GM18507 (cell line): ENCODE measurements around the gene TGFBR3.

Experiments used
- DNase-seq: peaks from one replicate; pipeline ENCODE4 v3.0.0; 2011; ENCODE audit warnings: low read depth; ENCODE audit not compliant: insufficient read length; ENCODE audit errors: extremely low spot score
- FAIRE-seq: peaks from 2 replicates; lab custom pipeline; 2011; peaks lifted over from hg19 to GRCh38; lab: Jason Lieb, UNC

The TGFBR3 gene

DNA sequence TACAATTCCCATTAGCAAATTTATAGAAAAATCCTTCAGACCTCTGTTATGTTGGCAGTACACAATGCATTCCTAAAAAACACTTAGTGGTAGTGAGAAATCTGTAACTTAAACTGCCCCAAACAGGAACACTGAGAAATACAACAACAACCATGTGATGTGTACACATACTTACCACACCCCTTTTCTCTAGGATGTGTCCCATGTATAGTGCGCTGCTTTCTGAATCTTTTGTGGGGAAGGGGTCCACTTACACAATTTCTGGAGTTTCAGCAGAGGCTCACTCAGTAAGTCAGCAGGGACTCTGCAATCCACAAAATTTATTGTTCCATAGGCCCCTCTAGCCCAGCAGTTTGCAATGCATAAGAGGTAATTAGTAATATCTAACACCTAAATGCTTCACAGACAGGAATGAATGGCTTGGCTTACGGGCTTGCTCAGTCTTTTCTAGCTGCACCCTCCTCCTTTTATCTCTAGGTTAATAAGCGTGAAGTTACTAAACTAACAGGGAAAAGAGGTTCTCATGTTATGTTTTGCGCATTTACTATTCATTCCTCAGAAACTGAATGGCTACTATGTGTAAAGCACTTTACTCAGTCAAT lies 115.2 kb downstream of the TGFBR3 start:
- DNase-seq (no peak), FAIRE-seq (no peak)

DNA sequence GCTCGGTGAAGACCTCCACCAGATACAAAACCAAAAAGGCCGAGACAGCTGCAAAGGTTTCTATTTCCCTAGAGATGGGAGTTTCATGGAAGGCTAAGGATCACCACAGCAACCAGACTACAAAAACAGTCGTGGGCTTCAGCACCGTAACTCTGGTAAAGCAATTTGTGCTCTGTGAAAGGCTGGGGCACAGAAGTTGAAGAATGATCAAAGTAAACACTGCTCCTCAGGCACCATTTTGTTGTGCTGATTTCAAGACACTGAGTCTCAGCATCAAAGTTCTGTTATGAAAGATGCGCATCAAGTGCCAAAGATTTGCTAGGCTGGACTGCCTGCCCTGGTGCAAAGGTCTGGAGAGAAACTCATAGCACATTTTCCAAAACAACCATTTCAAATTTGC lies 116.2 kb downstream of the TGFBR3 start:
- FAIRE-seq = no peak
- no peak for DNase-seq

DNA sequence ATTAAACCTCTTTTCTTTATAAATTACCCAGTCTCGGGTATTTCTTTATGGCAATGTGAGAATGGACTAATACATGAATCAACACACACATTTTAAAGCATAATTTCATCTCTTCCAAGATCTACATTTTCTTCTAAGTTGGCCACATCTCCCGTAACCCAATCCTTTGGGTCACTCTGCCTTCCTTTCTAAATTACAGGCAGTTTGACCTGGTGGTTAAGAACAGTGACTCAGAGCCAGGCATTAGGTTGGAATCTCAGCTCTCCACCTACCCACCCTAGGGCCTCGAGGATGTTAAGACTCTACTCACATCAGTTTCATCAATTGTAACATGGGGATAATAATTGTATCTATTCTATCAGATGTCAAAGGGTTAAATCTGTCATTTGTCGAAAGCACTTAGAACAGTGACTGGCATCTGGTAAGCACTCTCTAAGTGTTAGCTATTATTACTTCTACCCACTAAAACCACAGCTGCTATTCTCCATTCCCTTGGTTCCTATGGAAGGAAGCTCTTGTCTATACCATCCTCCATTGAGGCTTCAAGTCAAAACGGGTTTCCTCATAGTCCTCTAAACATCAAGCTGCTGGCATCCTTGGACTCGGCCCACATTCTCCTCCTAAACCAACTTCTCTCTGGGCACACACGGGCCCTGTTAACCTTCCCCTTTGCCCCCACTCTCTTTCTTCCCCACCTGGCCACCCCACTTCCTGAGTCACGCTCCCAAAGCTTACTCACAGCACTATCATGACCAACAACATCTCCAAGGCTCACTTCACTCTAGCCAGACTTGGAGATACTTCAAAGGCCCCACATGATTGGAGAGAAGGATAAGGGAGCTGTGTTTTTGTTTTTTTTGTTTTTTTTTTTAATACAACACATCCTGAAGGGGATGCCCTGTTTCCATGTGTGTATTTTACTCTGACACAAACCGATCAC lies 116.9 kb downstream of the TGFBR3 start:
- DNase-seq = no peak
- FAIRE-seq = no peak

DNA sequence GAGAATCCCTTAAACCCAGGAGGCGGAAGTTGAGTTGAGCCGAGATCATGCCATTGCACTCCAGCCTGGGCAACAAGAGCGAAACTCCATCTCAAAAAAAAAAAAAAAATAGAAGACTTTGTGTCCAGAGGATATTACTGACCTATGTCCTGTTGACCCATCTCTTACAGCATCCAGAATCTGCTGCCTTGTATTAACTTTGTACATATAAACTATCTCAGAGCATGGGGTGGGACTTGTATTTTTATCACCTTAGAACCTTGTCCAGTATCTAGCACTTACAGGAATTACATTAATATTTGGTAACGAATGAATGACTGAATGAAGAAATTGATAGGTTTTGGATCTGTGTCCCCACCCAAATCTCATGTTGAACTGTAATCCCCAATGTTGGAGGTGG lies 117.8 kb downstream of the TGFBR3 start:
- FAIRE-seq = no peak
- no peak for DNase-seq

DNA sequence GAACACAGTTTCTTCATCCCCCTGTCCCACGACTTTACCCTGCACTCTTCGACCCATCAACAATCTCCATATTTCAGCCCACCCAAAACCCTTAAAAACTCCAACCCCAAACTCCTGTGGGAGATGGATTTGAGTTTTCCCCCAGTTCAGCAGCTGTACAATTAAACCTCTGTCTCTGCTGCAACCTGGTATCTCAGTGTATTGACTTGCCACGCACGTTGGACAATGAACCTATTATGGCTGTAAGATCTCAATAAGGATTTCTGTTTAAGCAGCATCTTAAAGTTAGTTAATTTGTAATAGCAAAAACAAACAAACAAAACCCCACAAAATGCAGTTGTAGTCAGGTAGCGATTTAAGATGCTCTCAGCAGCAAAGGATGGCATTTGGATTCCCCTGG lies 119.1 kb downstream of the TGFBR3 start:
- FAIRE-seq (no peak), DNase-seq (no peak)

DNA sequence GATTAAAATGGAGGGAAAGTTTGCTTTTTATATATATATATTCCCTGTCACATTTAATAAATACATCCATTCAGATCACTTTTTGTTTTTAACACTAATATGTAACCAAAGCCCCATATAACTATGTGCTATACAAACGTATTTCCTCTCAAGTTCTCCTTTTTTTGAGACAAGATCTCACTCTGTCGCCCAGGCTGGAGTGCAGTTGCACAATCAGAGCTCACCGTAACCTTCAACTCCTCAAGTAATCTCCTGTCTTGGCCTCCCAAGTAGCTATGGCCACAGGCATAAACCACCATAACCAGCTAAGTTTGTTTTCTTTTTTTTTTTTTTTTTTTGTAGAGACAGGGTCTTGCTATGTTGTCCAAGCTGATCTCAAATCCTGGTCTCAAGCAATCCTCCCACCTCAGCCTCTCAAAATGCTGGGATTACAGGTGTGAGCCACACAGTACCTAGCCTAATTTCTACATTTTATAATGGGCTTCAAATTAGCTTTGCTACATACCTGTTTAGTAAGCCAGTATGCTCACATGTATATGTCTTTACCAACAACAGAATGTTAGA lies 120.0 kb downstream of the TGFBR3 start:
- no peak for FAIRE-seq
- no peak for DNase-seq

DNA sequence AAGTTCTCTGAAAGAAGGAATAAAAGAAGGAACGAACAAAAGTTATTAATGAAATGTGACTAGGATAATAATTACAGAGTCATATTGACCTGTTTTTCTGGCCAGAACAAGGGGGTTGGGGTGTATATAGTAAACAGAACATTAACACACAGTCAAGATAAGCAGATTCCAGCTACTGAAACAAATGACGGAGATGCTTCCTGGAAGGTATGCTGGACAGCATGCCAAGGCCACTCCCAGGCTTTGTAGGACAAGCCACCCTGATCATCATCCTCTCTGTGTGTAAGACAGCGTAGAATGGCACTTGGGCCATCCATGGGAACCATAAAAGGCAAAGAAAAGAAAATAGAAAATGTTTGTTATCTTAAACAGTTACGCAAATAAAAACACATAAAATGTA lies 120.7 kb downstream of the TGFBR3 start:
- FAIRE-seq = no peak
- no peak for DNase-seq

DNA sequence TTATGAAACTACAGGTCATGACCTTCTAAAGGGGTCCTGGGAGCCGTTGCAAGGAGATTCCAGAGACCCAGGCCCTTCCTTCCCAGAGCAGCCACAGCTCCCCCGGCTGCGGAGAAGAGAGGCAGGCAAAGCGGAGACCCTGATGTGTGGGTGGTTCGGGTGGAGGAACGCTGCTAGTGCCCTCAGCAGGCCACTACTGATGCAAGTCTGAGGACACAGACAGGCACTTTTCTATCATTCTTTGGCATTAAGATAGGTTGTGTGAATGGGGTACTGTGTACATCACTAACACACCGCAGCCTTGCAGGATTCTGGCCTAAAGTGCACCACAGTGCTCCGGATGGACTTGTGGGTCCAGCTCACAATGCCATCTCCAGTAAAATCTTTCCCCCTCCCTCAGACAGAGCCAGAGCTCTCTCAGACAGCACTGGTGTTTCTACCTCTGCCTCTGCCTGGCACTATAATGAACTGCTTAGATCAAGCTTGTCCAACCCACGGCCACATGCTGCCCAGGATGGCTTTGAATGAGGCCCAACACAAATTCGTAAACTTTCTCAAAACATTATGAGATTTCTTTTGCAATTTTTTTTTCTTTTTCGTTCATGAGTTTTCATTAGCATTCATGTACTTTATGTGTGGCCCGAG lies 121.4 kb downstream of the TGFBR3 start:
- DNase-seq (no peak), FAIRE-seq (no peak)

DNA sequence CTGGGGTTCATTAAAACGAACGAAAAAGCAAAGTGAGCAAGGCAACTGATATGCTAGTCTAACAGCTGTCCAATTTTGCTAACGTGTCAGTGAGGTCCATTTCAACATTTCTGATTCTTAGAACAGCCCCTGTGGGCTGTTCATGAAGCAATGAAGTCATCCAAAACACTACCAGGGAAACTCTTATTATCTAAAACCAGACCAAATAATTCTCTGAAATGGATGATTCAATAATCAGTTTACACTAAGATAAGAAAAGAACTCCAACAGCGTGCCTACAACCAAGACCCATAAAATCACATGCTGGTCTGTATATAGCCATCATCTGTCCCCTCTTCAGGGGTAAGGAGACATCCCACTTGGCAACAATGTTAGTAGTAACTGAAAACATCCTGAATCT lies 122.7 kb downstream of the TGFBR3 start:
- DNase-seq (no peak), FAIRE-seq (no peak)

DNA sequence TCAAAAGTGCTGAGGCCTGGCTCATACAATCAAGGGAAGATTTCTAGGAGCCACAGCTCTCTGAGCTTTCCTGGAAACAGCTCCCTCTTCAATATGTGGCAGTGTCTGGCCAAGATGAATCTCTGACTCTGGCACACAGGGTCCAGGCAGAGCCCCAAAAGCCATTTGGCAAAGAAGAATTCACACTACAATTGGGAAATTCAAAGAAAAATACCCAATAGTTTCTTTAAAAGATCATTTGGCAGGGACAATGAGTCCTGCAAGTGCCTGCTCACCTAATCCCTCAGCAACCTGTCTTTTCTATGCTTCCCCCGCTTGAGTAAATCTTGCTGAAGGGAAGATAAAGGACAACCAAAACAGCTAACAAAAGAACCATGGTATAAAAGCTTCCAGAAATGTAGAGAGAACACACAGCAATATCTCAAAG lies 124.6 kb downstream of the TGFBR3 start:
- no peak for FAIRE-seq
- no peak for DNase-seq

DNA sequence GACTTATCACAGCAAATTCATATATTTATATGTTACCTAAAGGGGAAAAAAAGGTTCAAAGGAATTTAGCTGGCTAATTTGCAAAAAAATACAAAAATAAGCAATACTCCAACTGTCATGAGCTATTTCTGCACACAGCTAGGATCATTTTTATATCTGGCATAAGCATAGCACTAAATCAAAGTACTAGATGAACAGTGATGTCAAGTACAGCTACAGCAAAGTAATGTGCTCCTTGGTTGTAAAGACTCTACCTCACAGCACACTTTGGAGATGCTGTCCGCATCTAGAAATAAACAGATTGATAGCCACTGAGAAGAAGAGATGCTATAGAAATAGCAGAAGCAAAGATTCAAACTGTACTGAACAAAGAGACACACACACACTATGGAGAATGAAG lies 125.4 kb downstream of the TGFBR3 start:
- FAIRE-seq = no peak
- no peak for DNase-seq

DNA sequence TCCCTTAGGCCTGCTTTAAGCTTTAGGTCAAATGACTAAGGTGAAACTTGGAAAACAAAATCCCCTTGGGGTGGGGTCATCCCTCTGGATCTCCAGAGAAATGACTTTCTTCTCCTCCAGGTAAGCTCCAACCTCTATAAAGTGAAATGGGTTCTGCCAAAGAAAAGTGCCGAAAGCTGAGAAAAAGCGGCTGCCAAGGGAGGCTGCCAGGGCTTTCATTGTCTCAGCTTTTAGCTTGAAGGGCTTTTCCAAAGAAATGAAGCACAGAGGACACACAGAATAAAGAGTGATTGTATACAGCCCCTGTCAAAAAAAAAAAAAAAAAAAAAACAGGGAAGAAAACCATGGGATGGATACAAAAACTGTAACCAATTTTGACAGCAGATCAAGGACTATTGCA lies 126.9 kb downstream of the TGFBR3 start:
- FAIRE-seq = no peak

DNA sequence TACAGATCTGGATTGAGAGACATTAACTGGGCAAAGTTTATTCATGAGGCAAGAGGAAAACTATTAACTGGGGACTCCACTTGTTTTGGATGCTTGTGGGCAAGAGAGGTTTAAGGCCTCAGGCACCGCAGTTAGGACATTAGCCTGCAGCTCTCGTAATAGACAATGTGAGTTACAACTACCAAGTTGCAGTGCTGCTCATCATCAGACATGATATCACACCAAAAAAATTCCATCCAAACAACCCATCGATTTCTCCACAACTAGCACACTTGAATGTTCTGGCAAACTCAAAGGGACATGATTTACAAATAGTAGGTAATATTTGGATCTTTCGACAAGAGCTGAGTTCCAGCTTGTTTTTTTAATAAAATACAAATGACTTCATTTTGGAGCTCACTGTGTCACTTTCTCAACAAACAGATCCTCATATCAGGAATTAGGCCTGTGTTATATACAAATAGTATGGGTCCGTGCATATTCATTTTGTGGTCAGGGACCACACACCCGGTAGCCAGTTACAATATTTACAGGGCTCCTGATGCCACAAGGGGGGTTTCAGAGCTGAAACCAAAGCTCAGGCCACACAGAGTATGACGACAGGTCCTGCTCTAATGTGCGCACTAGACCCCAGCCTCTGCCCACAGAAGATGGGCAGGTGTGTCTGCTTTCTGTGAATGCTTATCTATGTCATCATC lies 128.0 kb downstream of the TGFBR3 start:
- FAIRE-seq (no peak), DNase-seq (no peak)

More for the DNA sequence above, 126.9 kb downstream of the TGFBR3 start:
- DNase-seq = no peak

DNA sequence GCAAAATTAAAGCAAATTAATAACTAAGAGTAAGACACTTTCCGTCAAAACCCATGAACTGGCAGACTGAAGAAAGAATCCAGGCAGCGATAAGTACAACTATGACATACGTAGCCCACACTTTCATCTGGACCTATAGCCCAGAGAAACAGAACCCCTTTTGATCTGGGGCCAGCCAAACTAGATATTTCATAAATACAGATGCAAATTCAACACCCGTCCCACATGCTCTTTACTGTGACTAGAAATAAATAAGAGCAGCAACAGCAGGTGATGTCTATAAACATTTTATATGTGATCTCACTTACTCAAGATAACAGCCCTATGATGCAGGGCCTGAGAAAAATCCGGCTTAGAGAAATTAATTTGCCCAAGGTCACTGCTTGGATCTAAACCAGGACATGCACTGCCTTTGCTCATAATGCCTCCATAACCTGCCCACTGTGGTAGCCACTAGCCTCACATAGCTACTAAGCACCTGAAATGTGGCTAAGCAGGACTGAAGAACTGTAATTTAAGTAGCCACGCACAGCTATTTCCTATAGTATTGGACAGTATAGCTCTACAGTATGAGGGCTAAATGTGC lies 130.2 kb downstream of the TGFBR3 start:
- no peak for DNase-seq
- no peak for FAIRE-seq

DNA sequence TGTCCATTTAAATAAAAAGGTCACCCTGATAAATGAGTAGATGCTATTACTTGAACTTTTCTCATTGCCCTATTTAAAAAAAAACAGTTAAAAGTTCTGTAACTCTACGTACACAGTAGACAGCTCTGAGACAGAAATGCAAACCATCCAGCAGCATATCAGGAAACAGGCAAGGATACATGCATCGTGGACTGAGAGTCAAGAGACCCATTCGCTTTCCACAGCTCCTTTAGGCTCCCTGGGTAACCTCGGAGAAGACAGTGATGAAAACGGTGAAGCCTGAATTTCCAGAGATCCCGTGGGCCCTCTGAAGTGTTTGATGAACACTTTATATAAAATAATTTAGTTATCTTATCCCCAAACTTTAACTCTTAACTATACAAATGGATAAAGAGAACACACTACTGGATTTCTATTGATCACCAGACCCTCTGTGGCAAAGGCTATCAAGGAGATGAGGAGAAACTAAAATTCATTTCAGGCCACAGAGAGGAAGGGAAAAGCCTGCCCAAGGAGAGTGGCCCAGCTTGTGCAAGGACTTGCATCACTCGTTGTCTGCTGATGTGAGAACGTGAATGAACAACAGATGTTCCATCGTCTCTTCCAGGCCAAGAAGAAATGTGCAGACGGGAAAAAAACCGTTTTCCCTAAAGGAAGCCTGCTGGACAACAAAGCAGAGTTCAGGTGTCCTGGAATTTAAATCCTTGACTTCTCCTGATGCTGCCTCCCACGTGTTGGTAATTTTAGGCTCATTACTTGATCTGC lies 131.0 kb downstream of the TGFBR3 start:
- FAIRE-seq = no peak
- DNase-seq = no peak

DNA sequence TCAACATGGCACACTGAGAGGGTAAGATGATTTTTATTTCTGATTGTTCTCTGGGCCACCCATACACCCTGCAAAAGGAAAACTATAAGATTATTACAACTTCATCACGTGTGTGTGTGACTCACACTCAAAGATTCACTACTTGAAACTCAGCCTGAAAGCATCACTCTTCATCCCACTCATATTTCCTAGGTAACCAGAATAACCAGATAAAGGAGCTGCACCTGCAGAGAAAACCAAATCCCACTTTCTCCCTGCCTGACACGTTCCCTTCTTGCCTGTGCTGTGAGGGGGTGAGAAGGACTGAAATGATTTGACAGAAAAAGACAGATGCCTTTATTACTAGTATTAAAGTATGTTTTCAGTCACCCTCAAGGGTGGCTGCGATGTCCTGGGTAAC lies 131.6 kb downstream of the TGFBR3 start:
- FAIRE-seq (no peak), DNase-seq (no peak)

DNA sequence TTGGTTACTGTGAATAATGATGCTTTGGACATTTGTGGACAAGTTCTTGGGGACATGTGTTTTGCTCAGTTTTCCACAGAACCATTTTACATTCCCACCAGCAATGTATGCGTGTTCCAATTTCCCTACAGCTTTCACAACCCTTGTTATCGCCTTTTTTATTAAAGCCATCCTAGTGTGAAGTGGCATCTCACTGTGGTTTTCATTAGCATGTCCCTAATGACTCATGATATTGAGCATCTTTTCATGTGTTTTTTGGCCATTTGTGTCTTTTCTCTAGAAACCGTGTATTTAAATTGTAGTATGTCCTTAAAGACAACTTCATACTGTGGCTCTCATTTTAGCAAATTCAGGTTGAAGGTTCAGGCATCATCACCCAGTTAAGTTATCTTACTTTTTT lies 132.1 kb downstream of the TGFBR3 start:
- FAIRE-seq (no peak), DNase-seq (no peak)

DNA sequence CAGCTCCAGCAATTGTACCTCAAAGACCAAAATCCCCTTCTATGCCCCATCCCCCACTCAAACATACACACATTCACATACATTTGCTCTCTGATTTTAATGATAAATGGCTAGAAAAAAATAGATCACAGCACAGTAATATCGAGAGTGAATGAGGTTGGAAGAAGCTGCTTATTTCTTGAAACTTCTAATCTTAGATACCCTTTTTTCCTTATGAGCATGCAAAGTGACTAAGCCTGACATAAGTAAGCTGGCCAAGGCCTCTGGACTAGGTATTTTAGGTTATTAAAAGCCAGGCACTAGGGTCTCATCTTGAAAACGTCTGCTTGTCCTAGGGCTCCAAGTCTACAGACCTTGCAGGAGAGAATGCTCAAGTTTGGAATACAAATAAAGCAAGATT lies 133.6 kb downstream of the TGFBR3 start:
- DNase-seq = no peak
- peak; percentile 41 for FAIRE-seq

DNA sequence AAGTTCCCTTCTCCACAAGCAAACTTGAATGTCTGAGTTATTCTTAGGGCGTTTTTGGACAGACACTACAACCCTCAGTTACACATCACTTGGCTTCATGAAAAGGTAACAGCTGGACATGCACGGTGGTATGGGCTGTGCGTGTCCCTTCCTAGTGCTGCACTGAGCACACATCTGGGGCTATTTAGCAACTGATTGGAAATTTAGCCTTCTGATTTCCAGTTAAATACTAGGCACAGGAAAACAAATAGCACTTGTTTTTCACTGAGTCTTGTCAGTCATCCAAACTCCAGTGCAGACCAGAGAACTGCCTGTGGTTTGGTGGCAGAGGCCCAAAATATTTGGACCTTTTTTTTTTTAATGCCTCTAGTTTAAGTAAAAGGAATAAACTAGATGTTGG lies 134.7 kb downstream of the TGFBR3 start:
- FAIRE-seq = no peak
- no peak for DNase-seq
